Right lung (tissue), 10 donors: ENCODE data around the gene NSD2. TPM values are rescaled to one million over a fixed set of nuclear protein-coding genes. Genes with fewer than 3 reads are reported as not detected.
"Not testable (repeated sequence)": the region's sequence is repeated elsewhere in the genome, so short reads cannot be mapped to it uniquely, and the experiment has no call there.

Experiments
- DNase-seq, 2 donors: peaks; one replicate each; pipeline ENCODE4 v3.0.0-alpha.2; 2013
- long read RNA-seq, 8 donors: transcript quantifications; one replicate each; lab custom pipeline, GENCODE V29; 2026
- polyA plus RNA-seq, 5 donors: library from polyadenylated mRNA; unstranded; fragments of 120-200 nt; gene quantifications; one replicate each; pipeline versions ENCODE4 v1.2.1 to v1.2.3, GENCODE V29; 2013; ENCODE audit warnings: inconsistent platforms in 1 of 5, low replicate concordance in 1 of 5; ENCODE audit not compliant: insufficient read length in 5 of 5, insufficient read depth in 1 of 5

The NSD2 gene
- 10 to 100 TPM; 56.4 to 96.7 (median 78.2) TPM for polyA plus RNA-seq
- long read RNA-seq, donor 1, full-length matches to known transcripts: 5 of 5 reads
- long read RNA-seq, donor 1, partial matches to known transcripts: 0 of 5 reads
- long read RNA-seq, donor 1, other reads (novel, unspliced or antisense): 0 of 5 reads
- long read RNA-seq, donor 2, full-length matches to known transcripts: 5 of 5 reads
- long read RNA-seq, donor 2, partial matches to known transcripts: 0 of 5 reads
- long read RNA-seq, donor 2, other reads (novel, unspliced or antisense): 0 of 5 reads
- long read RNA-seq, donor 3, full-length matches to known transcripts: 3 of 8 reads
- long read RNA-seq, donor 3, partial matches to known transcripts: 5 of 8 reads
- long read RNA-seq, donor 3, other reads (novel, unspliced or antisense): 0 of 8 reads
- long read RNA-seq, donor 4, full-length matches to known transcripts: 7 of 23 reads
- long read RNA-seq, donor 4, partial matches to known transcripts: 16 of 23 reads
- long read RNA-seq, donor 4, other reads (novel, unspliced or antisense): 0 of 23 reads
- long read RNA-seq, donor 5, full-length matches to known transcripts: 6 of 17 reads
- long read RNA-seq, donor 5, partial matches to known transcripts: 11 of 17 reads
- long read RNA-seq, donor 5, other reads (novel, unspliced or antisense): 0 of 17 reads
- long read RNA-seq, donor 6, full-length matches to known transcripts: 4 of 4 reads
- long read RNA-seq, donor 6, partial matches to known transcripts: 0 of 4 reads
- long read RNA-seq, donor 6, other reads (novel, unspliced or antisense): 0 of 4 reads
- long read RNA-seq, donor 7, partial matches to known transcripts: 0 of 2 reads
- long read RNA-seq, donor 7, other reads (novel, unspliced or antisense): 0 of 2 reads
- long read RNA-seq, donor 8, partial matches to known transcripts: 0 of 2 reads
- long read RNA-seq, donor 8, other reads (novel, unspliced or antisense): 0 of 2 reads

DNA sequence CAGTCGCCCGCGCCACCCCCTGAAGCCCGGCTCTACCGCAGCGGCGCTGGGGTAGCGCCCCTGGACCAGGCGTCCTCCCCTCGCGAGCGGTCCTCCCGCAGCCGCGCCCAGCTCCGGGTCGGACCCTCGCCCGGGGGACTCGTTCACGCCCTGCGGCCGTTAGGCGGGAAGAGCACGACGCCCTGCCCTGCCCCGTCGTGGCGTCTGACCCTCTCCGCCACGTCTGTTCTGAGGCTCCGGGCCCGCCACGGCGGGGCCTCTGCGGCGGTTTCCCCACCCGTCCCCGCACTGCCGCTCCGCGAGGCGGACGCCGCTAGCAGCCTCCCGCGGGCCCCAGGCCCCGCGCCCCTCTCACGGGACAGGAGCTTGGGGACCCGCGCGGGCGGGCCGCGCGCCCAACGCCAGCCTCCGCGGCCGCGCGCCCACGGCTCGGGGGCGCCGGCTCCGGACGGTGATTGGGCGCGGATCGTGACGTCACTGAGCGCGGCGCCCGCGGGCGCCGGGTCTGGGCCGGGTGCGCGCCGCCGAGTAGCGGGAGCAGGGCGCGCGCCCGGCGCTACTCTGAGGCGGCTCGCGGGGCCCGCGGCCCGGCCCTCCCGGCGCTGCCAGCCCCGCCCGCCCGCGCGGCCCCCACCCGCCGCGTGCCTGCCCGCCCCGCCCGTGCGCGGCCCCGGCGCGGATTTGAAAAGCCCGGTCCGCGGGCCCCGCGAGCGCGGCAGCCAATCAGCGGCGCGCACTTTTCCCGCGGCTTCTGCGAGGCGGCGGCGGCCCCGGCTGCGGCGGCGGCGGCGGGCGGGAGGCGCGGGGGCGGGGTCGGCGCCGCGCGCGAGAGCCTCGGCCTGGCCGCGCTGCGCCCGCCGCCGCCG is at the start of gene NSD2:
NSD2 (plus strand) TSS at position 816 of the 866 bp plus-strand sequence. CDS start 29,262 bp downstream, outside the sequence.
- peak; percentile 90 to 92 for DNase-seq

DNA sequence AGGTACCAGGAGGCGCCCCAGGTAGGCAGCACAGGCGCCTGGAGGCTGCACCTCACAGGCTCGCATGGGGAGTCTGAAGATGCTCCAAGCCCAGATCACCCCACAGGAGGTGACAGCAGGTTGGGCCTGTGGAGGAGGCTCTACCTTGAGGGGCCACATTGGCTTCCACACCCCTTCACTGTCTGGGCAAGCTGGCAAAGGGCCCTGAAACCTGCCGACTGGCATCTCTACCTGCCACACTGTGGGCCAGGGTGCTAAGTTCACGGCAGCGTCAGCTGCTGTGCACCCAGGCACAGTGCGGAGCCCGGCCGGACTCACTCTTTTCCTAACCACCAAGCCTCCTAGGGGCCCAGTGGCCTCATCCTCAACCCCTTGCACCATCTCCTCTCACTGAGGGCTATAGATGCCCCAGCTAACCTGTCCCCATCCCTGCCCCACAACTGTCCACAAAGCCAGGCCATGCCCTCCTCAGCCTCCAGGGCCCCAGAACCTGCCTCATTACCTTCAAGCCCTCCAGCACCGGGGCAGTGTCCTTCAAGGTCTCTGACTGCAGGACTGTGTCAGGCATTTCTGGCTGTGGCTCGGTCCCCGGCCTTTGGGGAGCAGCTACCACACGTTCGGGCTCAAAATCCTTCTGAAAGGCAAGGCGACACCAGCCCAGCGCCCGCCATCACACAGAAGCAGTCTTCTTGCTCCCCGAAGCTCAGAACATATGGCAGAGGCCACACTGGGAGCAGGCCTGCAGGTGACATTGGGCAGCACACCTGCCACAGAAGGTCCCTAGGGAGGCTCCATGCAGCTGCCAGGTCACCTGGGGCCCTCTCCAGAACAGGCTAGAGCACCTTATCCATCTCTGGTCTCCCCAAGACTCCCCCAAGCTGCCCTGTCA is 49.3 kb upstream of the NSD2 start:
- no peak for DNase-seq

DNA sequence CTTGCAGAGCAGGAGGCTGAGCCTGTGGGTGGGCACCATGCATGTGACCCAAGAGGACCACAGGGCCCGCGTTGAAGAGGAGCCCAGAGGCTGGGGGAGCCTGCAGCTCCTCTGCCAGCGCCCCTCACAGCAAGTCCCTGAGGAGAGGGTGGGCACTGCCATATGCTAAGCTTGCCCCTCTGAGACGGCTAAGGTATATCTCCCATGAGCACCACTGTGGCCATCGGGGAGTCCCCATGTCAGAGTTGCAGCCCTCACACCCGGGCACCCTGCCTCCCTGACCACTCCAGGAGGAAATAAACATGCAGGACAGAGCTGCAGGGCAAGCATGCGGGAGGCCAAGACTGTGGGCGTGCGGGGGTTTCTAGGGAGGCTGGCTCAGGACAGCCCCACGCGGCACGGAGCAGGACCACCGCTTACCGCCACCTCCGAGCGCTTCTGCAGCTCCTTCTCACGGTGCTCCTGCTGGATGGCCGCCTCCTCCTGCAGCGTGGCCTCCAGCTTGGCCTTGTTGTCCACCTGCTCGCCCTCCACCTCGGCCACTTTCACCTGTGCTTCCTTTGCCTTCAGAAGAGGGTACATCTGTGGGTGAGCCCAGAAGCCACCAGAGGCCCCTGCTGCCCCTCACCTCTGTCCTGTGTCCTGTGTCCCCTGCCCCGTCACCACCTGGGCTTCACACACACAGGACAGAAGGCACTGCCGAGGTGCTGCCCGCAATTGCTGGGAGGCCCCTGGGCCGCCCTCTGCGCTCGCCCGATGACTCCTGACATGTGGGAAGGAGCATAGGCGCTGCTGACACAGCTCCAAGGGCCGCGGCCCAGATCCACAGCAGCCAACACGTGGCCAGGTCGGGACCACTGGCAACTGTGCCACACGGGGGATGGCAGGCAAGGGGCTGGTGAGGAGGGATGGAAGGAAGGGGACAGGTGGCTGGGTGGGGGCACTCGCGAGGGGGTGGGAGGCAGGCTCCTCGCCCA is 48.3 kb upstream of the NSD2 start:
- no peak for DNase-seq

DNA sequence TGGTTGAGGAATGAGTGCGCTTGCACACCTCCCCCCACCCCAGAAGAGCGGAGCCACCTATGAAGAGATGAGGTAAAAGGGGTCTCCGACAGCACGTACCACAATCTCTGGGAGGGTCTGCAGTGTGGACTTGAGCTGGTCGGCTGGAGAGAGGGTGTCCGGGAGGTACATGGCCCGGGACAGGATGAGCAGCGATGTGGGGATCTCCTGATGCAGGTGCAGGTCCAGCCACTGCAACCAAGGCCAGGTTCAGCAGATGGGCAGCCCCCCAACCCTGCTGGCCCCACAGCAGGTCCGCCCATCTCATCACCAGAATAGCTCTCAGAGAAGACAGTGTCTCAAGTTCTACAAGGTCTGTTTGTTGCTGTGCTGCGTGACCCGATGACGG is 47.7 kb upstream of the NSD2 start:
- no peak for DNase-seq

DNA sequence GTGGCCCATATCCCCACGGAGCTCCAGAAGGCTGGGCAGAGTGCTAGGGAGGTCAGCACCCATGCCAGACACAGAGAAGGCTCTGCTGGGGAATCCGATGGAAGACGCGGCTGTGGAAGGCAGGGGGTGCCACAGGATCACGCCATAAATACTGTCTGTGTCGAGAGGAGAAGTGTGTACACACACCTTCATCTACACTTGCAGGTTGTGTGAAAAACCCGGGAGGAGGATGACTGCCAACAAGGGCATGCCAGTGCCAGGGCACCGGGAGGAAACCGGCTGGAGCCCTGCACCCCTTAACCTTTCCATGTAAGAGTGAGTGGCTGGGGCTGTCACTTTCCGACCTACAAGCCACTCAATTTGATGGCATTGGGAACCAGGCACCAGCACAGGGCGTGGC is 46.4 kb upstream of the NSD2 start:
- no peak for DNase-seq

DNA sequence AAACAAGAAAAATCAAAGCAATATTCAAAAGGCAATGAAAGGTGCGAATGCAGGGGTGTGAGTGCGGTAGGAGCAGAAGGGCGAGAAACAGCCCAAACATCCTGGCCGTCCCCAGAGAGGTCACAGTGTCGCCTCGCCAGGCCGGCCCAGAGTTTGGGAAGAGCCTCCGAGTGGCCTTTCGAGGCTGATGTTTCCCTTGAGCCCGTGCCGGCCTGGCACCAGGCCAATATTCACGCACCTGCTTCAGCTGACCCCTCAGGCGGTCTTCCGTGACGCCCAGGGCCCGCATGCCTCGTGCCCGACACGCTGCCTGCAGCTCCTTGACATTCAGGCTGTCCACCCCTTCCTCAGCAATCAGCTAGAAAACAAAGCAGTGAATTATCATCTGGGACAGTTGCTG is 45.9 kb upstream of the NSD2 start:
- no peak for DNase-seq

DNA sequence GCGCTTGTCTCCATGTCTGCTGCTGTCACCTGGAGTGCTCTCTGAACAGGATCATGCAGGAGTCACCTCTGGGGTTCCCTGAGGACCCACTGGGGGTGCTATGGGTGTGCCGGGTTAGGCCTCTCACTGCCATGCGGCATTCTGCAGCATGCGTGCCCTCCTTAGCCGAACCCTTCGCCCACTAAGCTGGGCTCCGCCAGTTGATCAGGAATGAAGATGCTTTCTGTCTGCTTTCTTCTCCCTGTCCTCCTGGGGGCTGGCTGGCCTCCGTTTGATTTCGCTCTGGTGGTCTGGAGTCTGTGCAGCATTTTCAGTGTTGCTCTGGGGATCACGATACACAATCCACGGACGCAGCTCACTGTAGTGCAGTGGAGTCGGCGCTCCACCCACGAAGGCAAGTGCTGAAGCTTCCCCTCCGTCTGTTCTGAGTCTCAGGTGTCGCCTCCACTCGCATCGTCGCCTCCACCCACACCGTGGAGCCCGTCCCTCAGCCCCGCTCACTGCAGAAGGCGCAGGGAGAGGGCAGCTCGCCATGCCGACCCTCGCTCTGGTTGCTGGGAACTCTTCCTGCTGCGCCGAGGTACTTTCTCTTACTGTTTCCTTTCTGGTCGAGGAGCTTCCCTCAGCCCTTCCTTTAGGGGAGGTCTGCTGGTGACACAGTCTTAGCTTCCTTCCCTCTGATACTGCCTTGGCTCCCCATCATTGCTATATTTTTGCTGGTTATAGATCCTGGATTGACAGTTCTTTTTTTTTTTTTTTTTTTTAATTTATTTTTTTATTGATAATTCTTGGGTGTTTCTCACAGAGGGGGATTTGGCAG is 44.5 kb upstream of the NSD2 start:
- DNase-seq: no peak

DNA sequence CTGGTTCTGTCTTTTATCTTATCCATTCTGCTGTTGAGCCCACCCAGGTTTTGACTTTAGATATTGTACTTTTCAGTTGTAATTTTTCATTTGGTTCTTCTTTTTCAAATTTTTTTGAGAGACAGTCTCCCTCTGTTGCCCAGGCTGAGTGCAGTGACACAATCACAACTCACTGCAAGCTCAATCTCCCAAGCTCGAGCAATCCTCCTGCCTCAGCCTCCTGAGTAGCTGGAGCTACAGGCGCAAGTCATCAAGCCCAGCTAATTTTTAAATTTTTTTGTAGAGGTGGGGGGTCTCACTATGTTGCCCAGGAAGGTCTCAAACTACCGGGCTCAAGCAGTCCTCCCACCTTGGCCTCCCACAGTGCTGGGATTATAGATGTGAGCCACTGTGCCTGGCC is 41.0 kb upstream of the NSD2 start:
- DNase-seq: no peak

DNA sequence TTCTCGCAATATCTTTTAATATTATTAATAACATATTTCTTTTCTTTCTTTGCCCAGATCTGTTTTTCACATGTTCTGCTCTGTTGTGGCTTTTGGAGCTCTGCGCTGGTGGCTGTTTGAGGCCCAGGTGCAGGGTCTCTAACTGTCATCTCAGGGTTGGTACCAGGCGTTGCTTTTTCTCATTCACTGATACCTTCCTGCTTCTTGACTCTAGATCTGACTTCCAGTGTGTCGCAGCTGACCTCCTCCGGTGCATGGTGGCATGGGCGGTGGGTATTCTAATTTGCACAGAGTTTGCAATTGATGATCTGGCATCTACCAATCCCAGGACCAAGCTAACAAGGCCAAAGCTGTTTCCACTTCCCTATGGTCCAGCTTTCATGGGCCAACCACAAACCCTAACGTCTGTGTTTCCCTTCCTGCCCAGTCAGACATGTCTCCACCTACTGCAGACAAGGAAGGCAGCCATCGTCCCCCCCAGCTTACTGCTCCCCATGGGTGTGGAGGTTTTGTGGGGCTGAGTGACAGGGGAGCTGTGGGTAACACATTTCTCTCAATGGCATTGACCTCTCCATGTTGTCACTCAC is 40.5 kb upstream of the NSD2 start:
- no peak for DNase-seq

DNA sequence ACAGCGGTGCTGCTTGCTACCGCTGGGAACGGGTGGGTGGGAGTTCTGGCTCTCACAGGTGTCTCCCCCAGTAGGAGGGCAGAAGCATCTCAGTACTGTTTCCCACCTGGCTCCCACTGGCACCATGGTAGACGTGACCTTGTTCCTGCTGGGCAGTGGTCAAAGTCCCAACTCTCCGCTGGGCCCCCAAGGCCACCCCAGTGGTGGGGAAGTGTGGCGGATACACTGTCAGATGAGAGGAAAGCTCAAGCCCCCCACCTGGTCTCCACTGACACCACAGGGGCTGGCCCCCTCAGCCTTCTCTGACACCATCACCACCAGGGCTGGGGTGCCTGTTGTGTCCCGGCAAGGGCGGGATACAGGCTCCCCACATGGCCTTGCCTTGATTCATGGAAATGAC is 39.9 kb upstream of the NSD2 start:
- DNase-seq: no peak

DNA sequence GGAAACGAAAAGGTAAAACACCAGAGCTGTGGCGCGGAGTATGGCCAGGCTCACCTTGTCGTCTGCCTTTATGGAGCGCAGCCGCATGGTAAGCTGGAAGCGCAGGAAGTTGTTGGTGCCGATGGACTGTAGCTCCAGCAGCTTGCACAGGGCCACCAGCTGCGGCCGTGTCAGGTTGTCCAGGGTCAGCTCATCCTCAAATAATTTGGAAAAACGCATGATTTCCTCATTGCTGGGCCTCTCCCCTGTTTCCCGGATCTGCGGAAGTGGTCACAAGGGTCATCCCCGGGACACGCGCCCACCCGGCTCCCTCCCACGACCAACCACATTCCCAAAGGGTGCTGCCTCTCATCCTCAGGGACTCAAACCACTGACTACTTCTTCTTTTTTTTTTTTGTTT is 38.5 kb upstream of the NSD2 start:
- DNase-seq: no peak

DNA sequence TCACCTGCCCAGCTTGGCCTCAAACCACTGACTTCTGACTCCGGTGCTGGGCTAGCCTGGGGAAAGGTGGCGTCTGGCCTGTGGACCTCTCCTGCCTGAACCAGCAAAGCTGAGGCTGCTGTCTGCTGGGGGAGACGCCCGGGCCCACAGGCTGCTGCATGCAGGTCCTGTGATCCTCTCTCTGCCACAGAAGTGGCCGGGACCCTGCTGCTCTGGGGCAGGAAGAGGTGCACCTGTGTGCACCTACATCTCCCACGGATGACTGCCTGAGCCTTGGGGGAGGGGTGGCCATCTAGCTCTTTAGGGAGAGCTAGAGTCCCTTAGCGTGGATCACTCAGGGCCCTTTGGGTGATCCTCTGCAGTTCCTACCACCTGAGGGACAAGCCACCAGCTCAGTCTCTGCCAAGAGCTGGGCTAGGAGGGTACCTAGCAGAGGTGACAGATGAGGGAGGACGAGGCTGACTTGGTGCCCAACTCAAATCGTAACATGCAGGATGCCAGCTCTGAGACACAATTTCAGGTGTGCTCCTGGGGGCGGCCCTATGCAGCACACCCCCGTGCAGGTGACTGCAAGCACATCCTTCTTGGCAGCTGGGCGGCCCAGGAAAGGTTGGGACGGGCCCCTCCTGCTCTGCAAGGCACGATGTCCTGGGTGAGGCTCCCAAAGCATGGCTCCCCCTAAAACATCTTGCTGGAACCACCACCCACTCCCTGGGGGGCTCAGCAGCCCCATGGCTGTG is 37.7 kb upstream of the NSD2 start:
- no peak for DNase-seq

DNA sequence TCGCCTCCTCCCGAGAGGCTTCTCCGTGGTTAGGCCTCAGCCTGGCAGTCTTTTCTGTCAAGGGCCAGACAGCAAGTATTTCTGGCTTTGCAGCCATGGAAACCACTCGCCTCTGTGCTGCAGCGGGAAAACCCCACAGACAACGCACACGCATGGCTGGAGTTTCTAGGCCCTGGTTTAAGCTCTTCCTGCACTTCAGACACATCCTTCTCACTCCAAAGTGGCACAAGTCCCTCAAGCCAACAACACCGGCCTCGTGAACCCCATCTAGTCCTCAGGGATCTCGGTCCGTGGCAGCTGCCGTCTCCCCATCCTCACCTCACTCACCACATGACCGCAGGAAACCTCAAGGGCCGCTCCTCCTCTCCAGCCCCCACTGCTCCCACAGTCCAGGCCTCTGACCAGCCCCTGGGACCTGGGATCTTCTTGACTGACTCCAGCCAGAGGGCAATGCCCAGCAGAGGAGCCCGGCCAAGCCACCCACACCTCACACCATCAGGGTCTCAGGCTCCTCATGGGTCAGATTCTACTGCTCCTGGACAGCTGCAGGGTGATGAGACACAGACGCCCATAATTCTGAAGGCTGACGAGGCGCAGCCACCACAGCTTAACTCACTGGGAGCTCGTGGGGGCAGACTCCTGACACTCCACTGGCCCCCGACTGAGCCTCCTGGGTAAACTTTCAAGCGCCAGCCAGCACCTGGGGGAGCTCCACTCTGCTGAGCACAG is 37.0 kb upstream of the NSD2 start:
- DNase-seq: no peak

DNA sequence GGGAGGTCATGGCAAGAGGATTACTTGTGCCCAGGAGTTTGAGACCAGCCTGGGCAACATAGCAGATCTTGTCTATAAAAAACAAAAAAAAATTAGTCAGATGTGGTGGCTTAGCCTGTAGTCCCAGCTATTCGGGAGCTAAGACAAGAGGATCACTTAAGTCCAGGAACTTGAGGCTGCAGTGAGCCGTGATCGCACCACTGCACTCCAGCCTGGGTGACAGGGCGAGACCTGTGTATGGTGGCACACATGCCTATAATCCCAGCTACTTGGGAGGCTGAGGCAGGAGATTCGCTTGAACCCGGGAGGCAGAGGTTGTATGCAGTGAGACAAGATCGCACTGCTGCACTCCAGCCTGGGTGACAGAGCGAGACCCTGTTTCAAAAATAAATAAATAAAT is 35.4 kb upstream of the NSD2 start:
- DNase-seq: not testable (repeated sequence)

DNA sequence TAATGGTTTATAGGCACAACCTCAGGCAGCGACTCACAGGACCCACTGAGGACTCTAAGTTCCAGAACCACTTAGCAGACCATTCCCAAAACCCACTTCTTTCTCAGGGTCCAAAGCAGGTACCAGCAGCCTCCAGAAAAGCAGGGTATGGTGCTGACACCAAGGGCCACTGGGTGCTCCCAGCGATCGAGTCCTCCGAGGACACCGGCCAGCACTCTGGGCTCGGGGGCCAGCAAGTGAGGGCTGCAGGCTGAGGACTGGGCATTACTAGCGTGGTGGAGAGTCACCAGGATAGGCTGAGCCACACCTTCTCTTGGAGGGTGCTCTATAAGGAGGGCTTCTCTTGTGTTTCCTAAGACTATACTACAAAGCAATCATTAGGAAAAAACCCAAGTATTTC is 34.5 kb upstream of the NSD2 start:
- no peak for DNase-seq

DNA sequence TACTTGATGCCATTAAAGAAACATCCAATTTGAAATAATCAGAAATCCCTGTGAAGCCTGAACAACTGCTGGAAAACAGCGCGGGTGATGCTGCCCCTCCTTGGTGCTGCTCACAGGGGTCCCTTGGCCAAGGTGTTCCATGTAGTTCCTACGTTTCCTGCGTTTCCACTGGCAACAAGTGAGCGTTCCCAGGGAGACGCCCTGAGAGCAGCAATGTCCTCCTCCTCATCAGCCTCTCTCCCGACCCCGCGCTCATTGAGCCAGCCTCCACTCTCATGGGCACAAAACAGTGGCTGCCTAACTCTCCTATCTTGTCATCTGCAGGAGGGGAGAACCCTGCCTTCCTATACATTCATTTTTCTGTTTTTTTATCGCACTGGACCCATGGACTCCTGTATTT is 34.1 kb upstream of the NSD2 start:
- no peak for DNase-seq

DNA sequence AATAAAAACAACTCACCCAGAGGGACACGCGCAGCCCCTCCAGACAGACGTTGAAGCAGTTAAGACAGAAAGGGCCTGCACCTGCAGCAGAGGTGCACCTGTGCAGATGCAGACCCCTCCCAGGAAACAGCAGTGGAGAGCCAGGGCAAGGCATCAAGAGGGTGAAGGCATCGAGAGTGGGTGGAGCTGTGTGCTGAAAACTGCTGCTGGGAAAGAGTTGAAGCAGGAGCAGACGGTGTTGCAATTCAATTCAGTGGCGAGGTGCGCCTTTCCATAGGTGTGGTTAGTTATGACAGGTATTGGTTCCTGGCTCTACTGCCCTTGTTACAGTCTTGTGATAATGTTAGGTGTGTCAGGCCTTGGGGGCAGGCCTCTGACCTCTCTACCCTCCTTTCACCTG is 31.9 kb upstream of the NSD2 start:
- no peak for DNase-seq
